ENCODE data around the gene HHIP.

The HHIP gene

DNA sequence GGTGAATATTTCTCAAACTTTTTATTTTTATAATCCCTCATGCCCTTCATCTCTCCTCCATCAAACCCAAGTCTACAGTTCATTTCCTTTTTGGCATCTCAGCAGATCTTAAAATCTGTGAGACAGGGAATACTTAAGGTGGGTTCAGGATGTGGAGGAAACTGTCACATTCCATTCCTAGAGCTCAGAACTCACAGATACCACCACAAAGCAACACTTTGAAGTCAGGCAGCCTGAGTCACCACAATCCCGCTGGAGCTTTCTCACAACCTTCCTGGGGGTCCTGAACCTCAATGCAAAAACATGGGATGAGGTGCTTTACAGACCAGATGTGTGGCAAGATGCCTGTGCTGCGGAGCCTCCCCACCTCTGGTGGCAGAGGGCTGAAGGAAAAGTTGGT lies 63.2 kb downstream of the HHIP start:
- DNase-seq (ENCODE audit: low read depth in 2 of 2) = no peak

DNA sequence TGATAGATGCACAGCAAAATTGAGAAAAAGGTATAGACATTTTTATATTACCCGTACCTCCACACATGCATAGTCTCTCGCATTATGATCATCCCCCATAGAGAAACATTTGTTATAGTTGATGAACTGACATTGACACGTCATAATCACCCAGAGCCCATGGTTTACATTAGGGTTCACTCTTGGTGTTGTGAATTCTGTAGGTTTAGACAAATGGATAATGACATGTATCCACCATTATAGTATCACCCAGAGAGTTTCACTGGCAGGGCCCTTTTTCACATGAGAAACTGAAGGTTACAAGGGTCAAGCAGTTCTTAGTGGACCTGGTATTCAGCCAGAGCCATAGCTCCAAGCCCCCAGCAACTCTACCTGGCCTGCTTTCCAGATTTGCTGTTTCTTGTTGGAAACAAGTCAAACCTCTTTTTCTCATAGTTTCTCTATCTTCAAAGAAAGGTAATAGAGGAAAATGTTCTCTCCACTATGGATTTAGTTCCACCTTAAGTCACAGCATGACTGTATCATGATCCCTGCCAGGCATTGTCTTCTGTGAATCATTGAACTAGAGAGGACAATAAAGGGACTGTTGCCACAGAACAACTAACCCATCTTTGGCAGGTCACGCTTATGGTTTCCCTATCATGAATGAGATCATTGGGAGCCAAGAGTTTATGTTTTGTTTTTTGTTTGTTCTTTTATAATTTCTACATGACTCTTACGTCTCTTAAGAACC lies 64.0 kb downstream of the HHIP start:
- no peak for DNase-seq (ENCODE audit: low read depth in 2 of 2)

DNA sequence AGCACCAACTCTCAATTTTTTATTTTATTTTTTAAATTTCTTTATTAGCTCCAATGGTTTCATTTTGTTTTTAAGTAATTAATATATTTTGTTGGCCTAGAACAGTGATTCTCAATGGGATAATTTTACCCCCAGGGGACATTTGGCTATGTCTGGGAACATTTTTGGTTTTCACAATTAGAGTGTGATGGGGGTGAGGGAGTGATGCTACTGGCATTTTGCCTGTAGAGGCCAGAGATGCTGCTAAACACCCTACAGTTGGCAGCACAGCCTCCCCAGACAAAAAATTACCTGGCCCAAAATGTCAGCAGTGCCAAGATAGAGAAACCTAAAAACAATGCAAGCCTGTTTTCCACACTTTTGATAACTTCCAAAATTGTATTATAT lies 64.6 kb downstream of the HHIP start:
- no peak for DNase-seq (ENCODE audit: low read depth in 2 of 2)

DNA sequence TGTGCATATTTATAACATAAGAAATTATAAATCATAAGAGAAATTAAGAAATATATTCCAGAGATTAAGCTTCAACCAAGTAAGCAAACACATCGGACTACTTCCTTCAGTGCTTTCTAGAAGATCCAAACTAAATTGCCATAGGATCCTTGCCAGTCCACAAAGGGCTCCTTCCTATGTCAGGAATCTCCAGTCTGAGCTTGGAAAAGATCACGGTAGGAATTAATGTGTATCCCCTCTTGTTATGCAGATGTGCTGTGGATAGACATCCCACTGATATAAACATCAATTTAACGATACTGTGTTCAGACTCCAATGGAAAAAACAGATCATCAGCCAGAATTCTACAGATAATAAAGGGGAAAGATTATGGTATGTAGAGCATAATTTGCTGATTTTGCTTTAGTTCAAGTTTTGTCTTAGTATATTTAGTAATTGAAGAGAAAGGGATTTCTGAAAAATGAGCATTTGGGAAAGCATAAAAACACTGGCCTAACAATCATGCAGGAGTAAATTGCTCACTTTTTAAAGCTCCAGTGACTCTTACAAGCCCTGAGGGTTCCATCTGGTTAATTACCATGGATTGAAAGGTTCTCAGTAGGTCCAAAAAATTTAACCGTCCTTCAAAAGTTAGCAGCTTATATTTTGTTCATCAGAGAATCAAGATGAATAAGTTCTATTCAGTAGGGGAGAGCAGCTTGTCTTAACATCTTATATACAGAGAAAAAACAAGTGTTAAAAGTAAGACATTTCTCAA lies 65.9 kb downstream of the HHIP start:
- no peak for DNase-seq (ENCODE audit: low read depth in 2 of 2)

DNA sequence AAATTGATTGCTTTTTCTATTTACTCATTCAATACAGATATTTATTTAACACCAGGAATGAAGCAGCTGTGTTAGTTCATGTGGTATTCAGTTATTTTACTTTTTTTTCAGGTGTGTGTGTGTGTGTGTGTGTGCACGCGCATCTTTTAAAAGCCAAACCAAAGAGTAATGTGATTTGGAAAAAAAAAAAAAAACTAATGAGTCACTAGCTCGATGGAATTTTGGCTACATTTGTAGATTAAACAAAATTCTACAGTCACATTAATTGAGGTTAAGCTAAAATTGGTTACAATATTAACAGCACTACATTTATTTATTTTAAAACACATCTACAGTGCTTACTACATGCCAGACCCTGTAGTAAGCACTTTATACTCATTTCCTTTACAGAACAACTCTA lies 66.8 kb downstream of the HHIP start:
- no peak for DNase-seq (ENCODE audit: low read depth in 2 of 2)

DNA sequence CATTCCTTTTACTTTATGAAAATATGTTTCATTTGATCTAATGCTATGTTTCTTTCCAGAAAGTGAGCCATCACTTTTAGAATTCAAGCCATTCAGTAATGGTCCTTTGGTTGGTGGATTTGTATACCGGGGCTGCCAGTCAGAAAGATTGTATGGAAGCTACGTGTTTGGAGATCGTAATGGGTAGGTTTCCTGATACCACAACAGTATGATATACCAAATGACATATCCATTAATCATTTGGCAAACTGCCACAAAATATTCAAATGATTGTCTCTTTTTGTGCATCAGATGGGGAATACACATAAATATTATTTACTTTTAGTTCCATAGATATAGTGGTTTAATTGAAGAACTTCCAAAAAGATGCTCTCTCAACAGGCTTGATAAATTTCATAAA lies 68.2 kb downstream of the HHIP start:
- no peak for DNase-seq (ENCODE audit: low read depth in 2 of 2)

DNA sequence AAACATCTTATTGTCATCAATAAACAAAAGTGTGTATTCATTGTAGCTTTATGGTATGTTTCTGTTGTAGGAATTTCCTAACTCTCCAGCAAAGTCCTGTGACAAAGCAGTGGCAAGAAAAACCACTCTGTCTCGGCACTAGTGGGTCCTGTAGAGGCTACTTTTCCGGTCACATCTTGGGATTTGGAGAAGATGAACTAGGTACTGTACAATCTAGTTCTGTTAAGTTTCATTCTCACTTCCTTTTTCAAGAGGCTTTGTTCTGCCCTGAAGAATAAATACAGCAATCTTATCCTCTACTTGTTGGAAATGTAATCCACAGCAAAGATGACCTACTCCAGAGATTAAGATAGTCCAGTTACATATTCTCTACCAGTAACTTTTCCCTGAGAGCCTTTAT lies 69.3 kb downstream of the HHIP start:
- DNase-seq (ENCODE audit: low read depth in 2 of 2) = no peak

DNA sequence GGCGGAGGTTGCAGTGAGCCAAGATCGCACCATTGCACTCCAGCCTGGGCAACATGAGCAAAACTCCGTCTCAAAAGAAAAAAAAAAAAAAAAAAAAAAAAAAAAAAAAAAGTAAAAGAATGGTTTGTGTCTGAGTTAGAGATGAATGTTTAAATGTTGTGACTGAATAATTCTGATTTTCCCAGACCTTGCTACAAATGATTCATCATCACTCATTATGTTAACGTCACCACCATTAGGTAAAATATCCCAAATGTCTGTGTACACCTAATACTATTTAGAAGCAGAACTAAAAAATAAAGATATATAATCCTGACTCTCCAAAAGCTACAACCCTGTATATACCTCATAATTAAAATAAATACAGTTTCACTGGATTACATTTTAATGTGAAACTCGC lies 70.8 kb downstream of the HHIP start:
- DNase-seq (ENCODE audit: low read depth in 2 of 2) = no peak

DNA sequence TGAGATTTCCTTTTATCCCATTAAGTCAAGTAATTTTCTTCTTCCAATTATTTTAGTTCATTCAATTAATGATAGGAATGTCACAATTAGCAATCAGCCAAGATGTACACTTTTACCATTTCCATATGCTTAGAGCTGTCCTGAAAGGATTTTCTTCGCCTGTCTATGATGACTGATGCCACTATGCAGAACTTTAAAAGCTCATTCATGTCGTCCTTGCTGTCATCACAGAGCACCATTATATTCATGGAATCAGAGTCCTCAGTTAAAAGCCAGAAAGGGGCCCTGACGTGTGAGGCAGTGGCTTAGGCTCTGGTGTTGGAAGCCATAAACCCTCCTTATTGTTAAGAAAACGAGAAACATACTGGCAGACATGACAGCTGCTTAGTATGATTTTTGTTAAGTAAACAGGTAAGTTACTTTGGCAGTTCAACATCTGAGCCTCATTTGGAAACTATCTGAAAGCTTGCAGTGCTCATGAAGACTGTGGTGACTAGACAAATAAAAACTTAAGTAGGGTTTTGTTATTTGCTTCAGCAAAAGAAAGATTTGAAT lies 73.1 kb downstream of the HHIP start:
- DNase-seq (ENCODE audit: low read depth in 2 of 2) = no peak

DNA sequence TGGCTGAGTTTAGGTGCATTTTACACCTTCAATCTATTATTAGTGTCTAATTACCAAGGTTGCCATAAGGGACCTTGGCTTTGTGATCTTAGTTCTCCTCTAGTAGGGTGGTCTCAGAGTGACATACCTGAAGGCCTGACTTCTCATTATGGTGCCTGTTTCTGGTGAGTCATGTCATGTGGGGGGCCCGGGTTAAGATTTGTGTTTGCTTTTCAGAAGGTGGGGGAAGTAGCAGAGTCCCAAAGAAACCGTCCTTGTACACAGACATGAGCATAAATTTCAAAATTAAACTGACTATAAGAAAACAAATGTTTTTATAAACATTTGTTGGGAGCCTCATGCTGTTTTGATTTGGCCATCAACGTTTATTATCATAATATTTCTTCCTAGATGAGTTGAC lies 74.5 kb downstream of the HHIP start:
- no peak for DNase-seq (ENCODE audit: low read depth in 2 of 2)

DNA sequence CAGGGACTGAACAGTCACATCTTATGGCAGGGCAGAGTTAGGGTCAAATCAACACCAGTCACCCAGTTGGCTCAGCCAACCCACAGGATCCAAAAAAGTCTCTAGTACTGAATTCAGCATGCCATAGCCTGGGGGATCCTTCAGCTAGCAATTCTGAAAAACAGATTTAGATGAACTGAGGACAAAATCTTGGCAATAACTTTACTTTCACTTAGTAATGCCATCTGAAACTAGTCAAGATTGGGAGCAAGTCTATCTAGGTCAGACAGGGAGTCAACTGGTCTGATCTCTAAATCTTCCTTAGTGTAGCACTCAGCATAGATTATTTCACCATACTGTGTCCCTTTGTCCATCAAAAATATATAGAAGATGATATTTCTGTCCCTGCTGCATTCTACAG lies 76.0 kb downstream of the HHIP start:
- DNase-seq (ENCODE audit: low read depth in 2 of 2) = no peak

DNA sequence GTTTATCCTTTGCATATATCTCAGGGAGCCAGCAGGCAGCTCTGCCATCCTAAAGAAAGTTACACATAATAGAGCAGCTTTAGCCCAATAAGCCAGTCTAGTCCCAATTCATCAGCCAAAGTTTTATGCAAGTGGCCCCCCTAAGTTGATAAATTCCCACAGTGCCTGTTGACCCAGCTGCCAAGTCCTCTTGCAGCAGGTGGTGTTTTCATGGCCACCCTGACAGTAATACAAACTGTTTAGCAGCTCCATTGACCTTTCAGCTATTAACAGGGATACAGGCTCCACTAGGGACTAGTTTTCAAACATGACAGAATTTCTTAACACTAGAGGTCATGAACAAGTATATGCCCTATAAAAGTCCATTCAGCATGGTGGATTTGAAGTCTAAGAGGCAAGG lies 77.5 kb downstream of the HHIP start:
- DNase-seq (ENCODE audit: low read depth in 2 of 2) = no peak

DNA sequence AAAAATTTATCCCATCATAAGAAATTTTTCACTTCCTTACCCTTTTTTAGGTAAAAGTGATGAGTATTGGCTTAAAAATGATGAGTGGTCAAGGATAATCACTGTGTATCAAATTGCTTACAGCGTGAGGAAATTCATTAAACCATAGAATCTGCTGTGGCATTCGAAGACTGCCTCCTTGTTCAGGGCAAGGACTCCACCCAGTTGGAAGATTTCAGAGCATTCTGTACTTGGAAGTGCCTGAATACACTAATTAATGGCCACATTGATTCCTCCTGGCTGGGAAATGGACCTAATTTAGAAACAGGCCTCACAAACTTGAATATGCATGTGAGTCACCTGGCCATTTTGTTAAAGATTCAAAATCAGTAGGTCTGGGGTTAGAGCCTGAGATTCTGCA lies 83.2 kb downstream of the HHIP start:
- no peak for DNase-seq (ENCODE audit: low read depth in 2 of 2)

DNA sequence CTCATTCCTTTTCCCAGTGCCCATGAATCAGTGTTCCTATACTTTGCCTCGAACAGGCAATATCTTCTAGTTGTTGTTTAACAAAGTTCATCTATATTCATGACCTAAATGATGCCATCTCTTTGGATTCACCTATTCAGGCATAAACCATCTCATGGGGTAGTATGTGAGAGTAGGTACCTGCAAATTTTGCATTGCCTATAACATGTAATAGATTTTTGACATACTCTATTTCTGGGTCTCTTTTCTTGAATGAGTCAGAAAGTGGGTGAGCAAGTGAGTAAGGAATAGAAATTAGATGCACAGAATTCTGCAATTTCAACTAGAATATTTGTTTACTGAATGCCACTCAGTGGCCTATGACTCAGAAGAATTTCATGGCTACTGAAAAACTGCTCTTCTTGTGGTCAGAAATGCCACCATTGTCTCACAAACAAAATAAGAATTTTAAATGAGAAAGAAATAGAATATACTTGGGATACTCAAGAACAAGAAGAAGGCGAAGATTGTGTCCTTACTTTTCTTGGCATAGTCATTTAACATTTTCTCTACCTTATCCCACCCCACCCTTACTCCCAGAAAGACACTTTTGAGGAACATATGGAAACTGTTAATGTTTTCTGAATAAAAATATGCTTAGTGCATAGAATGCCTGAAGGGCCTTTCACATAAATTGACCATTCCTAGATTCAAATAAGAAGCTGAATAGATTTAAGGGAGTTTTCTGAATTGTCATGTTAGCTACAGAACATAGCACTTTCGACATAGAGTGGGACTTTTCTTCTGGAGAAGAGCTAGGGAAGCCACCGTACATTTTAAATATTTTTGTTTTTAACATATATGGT lies 86.8 kb downstream of the HHIP start:
- no peak for DNase-seq (ENCODE audit: low read depth in 2 of 2)

DNA sequence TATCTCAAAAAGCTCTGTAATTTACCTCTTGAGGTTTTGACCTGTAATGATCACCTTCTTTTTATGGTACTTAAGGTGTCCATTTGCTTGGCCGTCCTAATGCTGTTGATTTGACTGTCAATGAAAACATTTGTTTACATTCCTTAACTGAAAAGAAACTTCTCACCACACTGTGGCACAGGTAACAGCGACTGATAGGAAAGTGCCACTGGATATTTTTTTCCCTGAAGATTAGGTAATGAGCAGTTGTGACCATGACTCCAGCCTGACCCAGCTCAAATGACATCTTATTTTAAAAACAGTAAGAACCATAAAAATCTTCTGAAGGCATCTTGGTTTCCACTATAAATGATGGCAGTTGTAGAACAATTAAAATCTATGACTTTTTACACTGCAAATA lies 87.6 kb downstream of the HHIP start:
- no peak for DNase-seq (ENCODE audit: low read depth in 2 of 2)

DNA sequence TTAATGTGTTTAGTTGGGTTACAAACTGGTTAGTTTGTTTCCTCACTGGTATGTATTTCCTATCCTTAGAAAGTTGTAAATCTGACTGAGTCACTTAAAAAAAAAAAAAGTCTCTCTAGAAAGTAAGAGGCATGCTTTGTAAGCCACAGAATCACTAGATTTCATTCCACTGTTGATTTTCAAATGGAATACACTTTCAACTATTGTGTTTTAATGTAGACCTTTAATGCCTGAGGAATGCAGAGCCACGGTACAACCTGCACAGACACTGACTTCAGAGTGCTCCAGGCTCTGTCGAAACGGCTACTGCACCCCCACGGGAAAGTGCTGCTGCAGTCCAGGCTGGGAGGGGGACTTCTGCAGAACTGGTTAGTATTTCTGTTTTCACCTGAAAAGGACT lies 88.6 kb downstream of the HHIP start:
- no peak for DNase-seq (ENCODE audit: low read depth in 2 of 2)

DNA sequence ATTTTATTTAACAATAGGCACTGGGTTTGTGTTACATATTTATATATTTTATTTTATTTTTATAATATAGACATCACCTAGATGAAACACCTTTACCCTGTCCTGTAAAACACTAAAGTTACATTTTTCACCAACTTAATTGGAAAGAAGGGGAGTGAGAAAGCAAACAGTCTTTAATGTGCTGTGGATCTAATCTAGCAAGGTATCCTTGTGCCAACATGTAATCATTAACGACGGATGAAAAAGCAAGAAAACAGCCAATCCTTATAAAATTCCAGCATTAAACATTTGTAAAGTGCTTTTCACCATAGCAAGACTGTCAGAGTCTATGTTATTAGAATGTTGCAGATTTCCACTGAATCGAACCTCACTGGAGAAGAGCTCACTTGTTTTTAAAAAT lies 92.7 kb downstream of the HHIP start:
- DNase-seq (ENCODE audit: low read depth in 2 of 2) = no peak

DNA sequence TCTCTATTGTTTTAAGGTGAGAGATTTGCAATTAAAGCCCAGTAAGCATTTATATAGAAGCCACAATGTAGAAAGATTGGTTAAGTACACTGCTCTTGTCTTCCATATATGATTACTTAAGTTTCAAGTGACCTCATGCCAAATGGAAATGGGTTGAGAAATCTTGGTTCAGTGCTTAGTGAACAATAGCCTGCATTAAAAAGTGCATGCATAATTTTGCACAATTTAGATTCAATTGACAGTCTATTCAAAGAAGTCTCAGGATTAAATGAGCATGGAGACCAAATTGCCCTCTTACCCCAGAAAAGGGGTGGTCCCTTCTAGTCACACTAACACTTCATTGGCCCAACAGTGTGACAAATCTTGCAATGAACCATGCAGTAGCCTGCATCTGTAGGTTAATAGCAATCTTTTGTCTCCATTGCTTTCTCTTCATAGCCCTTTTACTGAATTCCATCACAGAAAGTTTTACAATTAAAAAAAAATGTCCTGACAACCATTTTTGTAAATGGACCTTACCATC lies 93.6 kb downstream of the HHIP start:
- DNase-seq (ENCODE audit: low read depth in 2 of 2) = no peak

DNA sequence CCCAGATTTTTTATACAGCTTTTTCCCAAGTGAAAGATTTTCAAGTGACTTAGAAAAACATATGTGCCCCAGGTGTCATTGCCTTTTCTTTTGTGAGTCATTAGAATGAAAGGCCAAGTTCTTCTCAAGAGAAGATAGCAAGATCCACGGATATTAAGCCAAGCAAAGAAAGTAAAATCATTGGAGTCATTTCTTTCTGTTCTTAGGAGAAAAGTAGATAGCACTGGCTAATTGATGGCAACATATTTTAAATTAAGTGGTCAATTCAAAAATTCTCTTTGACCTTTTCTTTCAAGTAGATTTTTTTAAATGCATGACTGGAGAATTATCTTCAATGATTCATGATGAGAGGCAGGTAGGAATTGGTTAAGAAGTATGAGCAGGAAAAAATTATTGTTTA lies 94.4 kb downstream of the HHIP start:
- DNase-seq (ENCODE audit: low read depth in 2 of 2) = no peak

DNA sequence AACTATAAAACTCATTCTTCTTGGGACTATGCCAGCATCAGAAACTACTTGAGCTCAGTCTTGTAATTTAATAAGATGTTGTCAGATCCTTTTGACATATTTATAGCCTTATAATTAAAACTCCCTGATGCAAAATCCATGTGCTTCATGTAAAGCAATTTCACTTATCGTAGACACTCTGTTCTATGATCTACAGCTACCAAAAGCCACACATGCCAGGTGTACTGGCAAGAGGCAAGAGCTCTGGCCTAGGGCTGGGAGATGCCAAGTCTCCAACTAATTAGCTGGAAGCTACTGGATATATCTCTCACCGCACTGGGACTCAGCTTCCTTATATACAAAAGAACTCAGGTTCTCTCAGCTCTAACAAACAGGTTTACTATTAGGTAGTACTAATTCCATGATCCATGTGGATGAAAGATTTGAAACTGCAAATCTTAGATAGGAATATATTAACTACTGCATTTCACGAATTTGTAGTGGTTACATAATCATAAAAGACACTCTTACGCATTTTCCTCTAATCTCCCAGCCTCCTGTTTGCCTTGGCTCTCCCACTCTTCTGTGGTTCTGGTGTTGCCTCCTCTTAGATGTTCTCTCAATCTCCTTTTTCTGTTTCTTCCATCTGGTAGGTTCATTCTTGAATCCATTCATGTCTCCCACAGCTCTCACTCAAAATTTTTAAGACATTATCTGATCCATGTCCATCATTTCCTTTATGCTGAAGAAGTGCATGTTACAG lies 103.0 kb downstream of the HHIP start:
- no peak for DNase-seq (ENCODE audit: low read depth in 2 of 2)

DNA sequence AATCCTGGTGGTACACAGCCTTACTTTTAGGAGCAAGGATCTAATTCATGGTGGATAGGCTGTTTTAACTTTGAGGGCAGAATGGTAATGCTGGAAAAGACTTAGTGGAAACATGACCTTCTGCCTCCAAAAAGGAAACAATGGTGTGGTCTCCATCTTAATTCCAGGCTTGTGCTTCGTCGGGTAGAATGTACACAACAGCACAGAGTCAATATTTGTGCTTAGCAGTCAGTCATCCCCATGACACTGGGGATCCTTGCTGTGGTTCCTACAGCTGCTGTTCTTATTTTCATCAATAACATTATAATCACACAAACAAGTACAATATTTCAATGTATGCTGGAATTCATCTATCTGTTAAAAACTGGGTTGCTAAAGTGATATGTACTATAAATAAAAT lies 104.4 kb downstream of the HHIP start:
- no peak for DNase-seq (ENCODE audit: low read depth in 2 of 2)

Measured in stimulated activated CD4-positive, alpha-beta T cell treated with anti-CD3 and anti-CD28 coated beads, Interleukin-15, amount 100 ng/mL, for 48 hours (primary cell).